Ishikawa (cell line): ENCODE data around the gene IL15RA.

Experiments
- CEBPB ChIP-seq: IDR thresholded peaks from 2 replicates; pipeline ENCODE4 v1.6.1; 2012
- CREB1 ChIP-seq: IDR thresholded peaks from 2 replicates; pipeline ENCODE4 v1.6.1; 2012; ENCODE audit warnings: low read depth
- EGR1 ChIP-seq: IDR thresholded peaks from 2 replicates; pipeline ENCODE4 v1.6.1; 2012
- EP300 ChIP-seq: IDR thresholded peaks from 2 replicates; pipeline ENCODE4 v1.6.1; 2012; ENCODE audit warnings: borderline replicate concordance
- FOXM1 ChIP-seq: IDR thresholded peaks from 2 replicates; pipeline ENCODE4 v1.6.1; 2012; ENCODE audit warnings: low read depth, borderline replicate concordance
- MAX ChIP-seq: IDR thresholded peaks from 2 replicates; pipeline ENCODE4 v1.6.1; 2012
- NFIC ChIP-seq: IDR thresholded peaks from 2 replicates; pipeline ENCODE4 v1.6.1; 2012
- RAD21 ChIP-seq: IDR thresholded peaks from 2 replicates; pipeline ENCODE4 v1.6.1; 2012; ENCODE audit warnings: low read depth
- REST ChIP-seq: IDR thresholded peaks from 2 replicates; pipeline ENCODE4 v1.6.1; 2012; ENCODE audit warnings: low read depth, mild to moderate bottlenecking
- TAF1 ChIP-seq: IDR thresholded peaks from 2 replicates; pipeline ENCODE4 v1.6.1; 2012; ENCODE audit warnings: low read depth, mild to moderate bottlenecking
- TCF12 ChIP-seq: IDR thresholded peaks from 2 replicates; pipeline ENCODE4 v1.6.1; 2012; ENCODE audit warnings: low read depth
- TEAD4 ChIP-seq: IDR thresholded peaks from 2 replicates; pipeline ENCODE4 v1.6.1; 2012
- USF1 ChIP-seq: IDR thresholded peaks from 2 replicates; pipeline ENCODE4 v1.6.1; 2012
- YY1 ChIP-seq: IDR thresholded peaks from 2 replicates; pipeline ENCODE4 v1.6.1; 2012; ENCODE audit warnings: low read depth
- ZBTB7A ChIP-seq: IDR thresholded peaks from 2 replicates; pipeline ENCODE4 v1.6.1; 2012; ENCODE audit warnings: low read depth

IL15RA gene

GRCh38 chr10:5940807-5941218 lies 36.5 kb downstream of the IL15RA start:
- no peak for TF ChIP-seq EP300
- TF ChIP-seq FOXM1, result no peak
- TF ChIP-seq ZBTB7A, result no peak

GRCh38 chr10:5938291-5938690 lies 39.1 kb downstream of the IL15RA start:
- TF ChIP-seq TAF1, result no peak
- no peak for TF ChIP-seq TEAD4
- no peak for TF ChIP-seq FOXM1
- no peak for TF ChIP-seq MAX
- no peak for TF ChIP-seq CREB1
- TF ChIP-seq ZBTB7A, result no peak
- TF ChIP-seq NFIC, result no peak
- no peak for TF ChIP-seq YY1

- TF ChIP-seq TCF12, result no peak
- no peak for TF ChIP-seq REST
- no peak for TF ChIP-seq TEAD4
- TF ChIP-seq CEBPB, result no peak
- no peak for TF ChIP-seq FOXM1
- TF ChIP-seq EP300, result no peak
- TF ChIP-seq EGR1, result no peak
- no peak for TF ChIP-seq ZBTB7A
- TF ChIP-seq USF1, result no peak
These were observed 40.3 kb downstream of the IL15RA start for GRCh38 chr10:5937016-5937415.

GRCh38 chr10:5935628-5936027 lies 41.7 kb downstream of the IL15RA start:
- TF ChIP-seq FOXM1 (no peak), ZBTB7A (no peak), MAX (no peak), CEBPB (no peak), NFIC (no peak), USF1 (no peak), RAD21 (no peak), CREB1 (no peak), REST (no peak), EGR1 (no peak)

- TF ChIP-seq NFIC (no peak), MAX (no peak), ZBTB7A (no peak), CEBPB (no peak), USF1 (no peak), FOXM1 (no peak), RAD21 (no peak), CREB1 (no peak), EGR1 (no peak), REST (no peak), TEAD4 (no peak), TCF12 (no peak), YY1 (no peak), EP300 (no peak), TAF1 (no peak)
These were observed 43.3 kb downstream of the IL15RA start for GRCh38 chr10:5933909-5934546.
